ENCODE results near the gene PAX4. TPM values are rescaled to one million over a fixed set of nuclear protein-coding genes. Genes with fewer than 3 reads are reported as not detected.

PAX4 gene
- total RNA-seq, 4 donors from 2014 or later = not detected

GRCh38 chr7:127632276-127632910, 14.5 kb upstream of the PAX4 start:
- no peaks in the 10 kb centered on the region for H3K36me3 ChIP-seq
- no peak for DNase-seq (ENCODE audit: low spot score in 2 of 2)
- H3K27ac ChIP-seq = no peak overlapping the region
- no peaks in the 10 kb centered on the region for H3K27me3 ChIP-seq
- no peak for TF ChIP-seq CTCF (IDR thresholded peaks at IDR 0.05)
- no peak for TF ChIP-seq POLR2A (IDR thresholded peaks at IDR 0.05)
- no peak for TF ChIP-seq EP300 (IDR thresholded peaks at IDR 0.05)
- 74 to 79% methylated on average over 7 of the region's 7 CpGs for WGBS, 2 donors
- no peaks in the 10 kb centered on the region for H3K4me1 ChIP-seq
- H3K9me3 ChIP-seq = no peaks in the 10 kb centered on the region
- no peak overlapping the region for H3K4me3 ChIP-seq

- no peak overlapping the region for H3K4me3 ChIP-seq
- DNase-seq (ENCODE audit: low spot score in 2 of 2) = no peak
These were observed 11.4 kb upstream of the PAX4 start for GRCh38 chr7:127629268-127629854.

DNA sequence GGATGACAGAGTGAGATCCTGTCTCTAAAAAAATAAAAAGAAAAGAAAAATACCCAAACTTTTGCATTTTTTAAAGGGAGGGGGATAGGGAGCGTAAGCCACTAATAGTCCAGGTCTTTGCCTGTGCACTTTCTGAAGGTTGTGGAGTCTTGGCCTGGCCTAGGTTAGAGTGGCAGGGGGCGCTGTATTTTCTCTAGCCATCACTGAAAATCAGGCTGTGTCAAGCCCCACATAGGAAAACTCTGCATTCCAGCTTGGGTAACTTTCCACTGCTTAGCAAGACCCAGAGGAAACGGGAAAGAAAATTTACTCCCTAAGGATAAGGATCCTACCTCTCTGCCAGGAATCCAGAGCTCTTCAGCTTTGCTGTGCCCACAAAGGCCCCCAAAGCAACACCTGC, 10.5 kb upstream of the PAX4 start:
- Histone ChIP-seq H3K4me1 (no peaks in the 10 kb centered on the region), H3K4me3 (no peak overlapping the region), H3K27me3 (no peaks in the 10 kb centered on the region), H3K36me3 (no peaks in the 10 kb centered on the region), H3K9me3 (no peaks in the 10 kb centered on the region), H3K27ac (no peak overlapping the region)
- TF ChIP-seq POLR2A (IDR thresholded peaks at IDR 0.05) = no peak
- no peak for TF ChIP-seq EP300 (IDR thresholded peaks at IDR 0.05)
- no peak for TF ChIP-seq CTCF (IDR thresholded peaks at IDR 0.05)
- WGBS, 2 donors = 51 to 59% methylated on average over 3 of the region's 3 CpGs
- no peak for DNase-seq (ENCODE audit: low spot score in 2 of 2)

More at GRCh38 chr7:127629268-127629854, 11.4 kb upstream of the PAX4 start:
- Histone ChIP-seq H3K4me1 (no peaks in the 10 kb centered on the region), H3K9me3 (no peaks in the 10 kb centered on the region), H3K36me3 (no peaks in the 10 kb centered on the region), H3K27ac (no peak overlapping the region), H3K27me3 (no peaks in the 10 kb centered on the region)
- 17 to 26% methylated on average over 5 of the region's 5 CpGs for WGBS, 2 donors
- TF ChIP-seq POLR2A (IDR thresholded peaks at IDR 0.05) = no peak
- no peak for TF ChIP-seq CTCF (IDR thresholded peaks at IDR 0.05)
- no peak for TF ChIP-seq EP300 (IDR thresholded peaks at IDR 0.05)

- H3K27me3 ChIP-seq = peaks cover 0 to 9% of the 10 kb centered on the region in 2 donors
- H3K4me3 ChIP-seq = no peak overlapping the region
- peaks cover 0 to 7% (median 0%) of the 10 kb centered on the region in 4 donors for H3K4me1 ChIP-seq
- no peak for DNase-seq (ENCODE audit: low spot score in 2 of 2)
- no peak for TF ChIP-seq POLR2A (IDR thresholded peaks at IDR 0.05)
- no peak overlapping the region for H3K27ac ChIP-seq
- no peaks in the 10 kb centered on the region for H3K36me3 ChIP-seq
- no peaks in the 10 kb centered on the region for H3K9me3 ChIP-seq
These were observed 7.4 kb upstream of the PAX4 start for GRCh38 chr7:127625331-127625730.

DNA sequence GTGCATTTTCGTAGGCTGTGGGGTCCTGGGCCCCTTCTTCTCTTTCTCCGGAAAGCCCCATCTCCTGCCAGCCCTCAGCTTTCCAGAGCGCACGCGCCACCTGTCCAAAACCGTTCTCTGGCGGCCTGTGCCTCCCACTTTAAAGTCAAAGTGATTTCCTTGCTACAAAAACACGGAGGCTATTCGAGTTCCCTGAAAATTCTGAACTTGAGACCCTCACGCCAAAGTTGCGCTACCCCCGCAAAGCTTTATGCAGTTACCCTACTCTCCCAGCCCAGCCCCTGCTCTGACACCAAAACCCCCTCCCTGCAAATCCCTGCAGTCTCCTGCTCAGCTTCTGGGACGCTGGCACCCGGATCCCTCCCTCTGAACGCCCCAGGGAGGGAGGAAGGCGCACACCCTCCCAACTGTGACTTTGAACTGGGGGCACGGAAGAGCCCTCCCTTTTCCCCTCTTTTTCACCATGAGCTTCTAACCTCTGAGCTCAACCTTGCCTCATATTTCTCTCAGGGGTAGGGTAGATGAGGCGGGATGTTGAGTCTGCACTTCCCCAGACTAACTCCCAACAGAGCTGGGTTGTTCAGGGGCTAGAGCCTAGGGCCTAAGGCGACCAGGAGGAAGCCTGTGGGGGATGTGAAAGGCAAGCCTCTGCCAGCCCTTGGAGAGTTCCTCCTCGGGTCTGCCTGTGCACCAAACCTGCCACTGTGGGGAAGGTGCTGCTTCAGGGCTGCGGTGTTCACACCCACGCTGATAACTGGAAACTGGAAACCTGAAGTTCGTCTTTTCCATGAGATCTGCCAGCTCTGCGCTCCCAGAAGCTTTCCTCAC, 2.7 kb upstream of the PAX4 start:
- no peak overlapping the region for H3K4me3 ChIP-seq
- TF ChIP-seq CTCF (IDR thresholded peaks at IDR 0.05) (no peak), POLR2A (IDR thresholded peaks at IDR 0.05) (no peak), EP300 (IDR thresholded peaks at IDR 0.05) (no peak)
- no peak overlapping the region for H3K27ac ChIP-seq
- H3K9me3 ChIP-seq = no peaks in the 10 kb centered on the region
- peaks cover 0 to 47% of the 10 kb centered on the region in 2 donors for H3K27me3 ChIP-seq
- 4 to 5% methylated on average over 24 of the region's 24 CpGs for whole genome bisulfite sequencing, 2 donors
- no peaks in the 10 kb centered on the region for H3K36me3 ChIP-seq
- peaks cover 0 to 12% (median 0%) of the 10 kb centered on the region in 4 donors for H3K4me1 ChIP-seq
- DNase-seq (ENCODE audit: low spot score in 2 of 2) = no peak

Data from tibial nerve (tissue), 4 donors.